HG03103 (cell line): ENCODE results near the gene FOXD1.
"Not testable (repeated sequence)": the region's sequence is repeated elsewhere in the genome, so short reads cannot be mapped to it uniquely, and the experiment has no call there.

Source experiments
- ATAC-seq: cut with Tn5 transposase; IDR thresholded peaks from one replicate; pipeline ENCODE4 v1.9.1; 2021; ENCODE audit warnings: low read depth; ENCODE audit not compliant: unreplicated experiment

Gene FOXD1

DNA sequence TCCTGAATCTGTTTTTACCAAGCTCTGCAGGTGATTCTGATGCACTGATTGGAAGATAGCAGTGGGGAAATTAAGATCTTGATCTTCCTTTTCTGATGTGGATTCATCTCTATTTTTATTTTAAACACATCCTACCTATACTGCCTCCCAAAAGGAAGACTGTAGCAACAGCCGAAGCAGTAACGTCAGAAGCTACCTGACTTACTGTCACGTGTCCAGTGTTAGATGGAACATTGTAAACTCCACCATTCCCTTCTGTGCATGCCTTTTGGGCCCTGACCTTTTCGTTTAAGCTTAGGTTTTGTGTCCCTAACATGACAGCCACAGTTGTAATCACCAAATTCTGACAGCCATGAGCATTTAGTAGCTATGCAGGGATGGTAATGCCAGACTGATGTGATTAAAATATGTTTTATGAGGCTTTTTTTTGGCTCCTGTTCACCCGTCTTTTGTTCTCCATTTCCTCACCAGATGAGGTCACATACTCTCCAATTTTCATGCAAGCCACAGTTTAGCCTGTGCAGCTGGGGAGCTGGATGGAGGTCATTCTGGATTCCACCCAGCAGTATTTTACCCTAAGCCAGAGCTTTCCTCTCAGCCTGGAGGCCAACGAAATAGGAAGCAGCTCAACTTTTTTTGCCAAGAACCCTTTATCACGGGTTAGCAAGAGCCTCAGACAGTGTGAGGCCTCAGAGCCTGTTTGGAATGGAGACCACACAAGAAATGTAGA, 15.6 kb upstream of the FOXD1 start:
- no peak for ATAC-seq

DNA sequence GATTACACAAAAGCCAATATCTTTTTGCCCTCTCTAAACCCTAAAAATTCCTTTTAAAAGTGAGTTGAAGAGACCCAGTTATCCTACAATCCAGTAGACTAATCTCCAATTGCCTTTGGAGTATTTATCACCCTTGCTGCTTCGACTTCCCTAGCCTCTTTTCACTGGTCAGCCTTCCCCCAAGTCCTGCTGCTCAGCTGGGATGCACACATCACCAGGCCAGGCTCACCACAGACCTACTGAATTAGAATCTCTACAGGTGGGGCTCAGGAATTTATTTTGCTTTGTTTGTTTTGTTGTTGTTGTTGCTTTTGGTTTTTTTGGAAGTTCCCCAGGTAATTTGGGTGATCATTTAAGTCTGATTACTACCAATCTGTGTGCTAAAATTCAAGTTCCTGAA, 11.6 kb upstream of the FOXD1 start:
- ATAC-seq = no peak

DNA sequence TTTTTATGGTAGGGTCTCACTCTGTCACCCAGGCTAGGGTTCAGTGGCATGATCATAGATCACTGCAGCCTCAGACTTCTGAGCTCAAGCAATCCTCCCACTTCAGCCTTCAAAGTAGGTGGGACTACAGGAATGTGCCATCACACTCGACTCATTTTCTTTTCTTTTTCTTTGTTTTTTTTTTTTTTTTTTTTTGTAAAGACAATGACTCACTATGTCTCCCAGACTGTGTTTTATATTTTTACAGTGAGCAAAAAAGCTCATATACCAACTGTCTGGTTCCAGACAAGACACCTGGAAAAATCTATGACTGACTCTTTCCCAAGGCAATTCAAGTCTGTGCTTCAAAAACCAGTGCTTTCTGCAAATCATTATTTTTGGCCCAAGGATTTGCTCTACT, 10.8 kb upstream of the FOXD1 start:
- no peak for ATAC-seq

GRCh38 chr5:73456462-73456861, 7.9 kb upstream of the FOXD1 start:
- not testable (repeated sequence) for ATAC-seq

DNA sequence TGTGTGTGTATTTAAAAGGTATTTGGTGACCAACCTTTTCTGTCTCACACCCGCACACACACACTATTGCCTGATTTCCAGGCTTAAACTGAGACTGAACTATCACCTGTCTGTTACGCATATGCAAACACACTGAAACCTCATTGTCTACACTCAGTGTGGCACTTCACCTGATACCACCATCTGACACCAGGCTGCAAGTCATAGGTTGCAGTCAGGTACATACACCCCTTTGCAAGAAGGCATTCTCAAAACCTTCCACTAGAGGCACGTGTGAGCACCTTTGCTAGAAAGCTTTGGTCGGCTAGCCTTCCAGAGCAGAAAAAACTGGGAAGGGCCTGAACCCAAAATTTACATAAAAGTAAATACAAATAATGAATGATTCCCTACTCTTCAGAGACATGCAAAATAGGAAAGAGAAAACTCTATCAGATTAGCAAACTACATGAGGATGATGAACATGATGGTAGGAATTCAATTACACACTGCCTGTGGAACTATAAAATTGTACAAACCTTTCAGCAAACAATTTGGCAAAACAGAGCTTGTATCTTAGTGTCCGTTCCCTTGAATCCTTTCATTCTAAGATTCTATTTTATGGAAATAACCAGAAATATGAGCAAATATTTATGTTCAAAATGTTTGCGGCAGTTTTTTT, 5.9 kb upstream of the FOXD1 start:
- no peak for ATAC-seq

GRCh38 chr5:73452215-73452614, 3.6 kb upstream of the FOXD1 start:
- no peak for ATAC-seq

DNA sequence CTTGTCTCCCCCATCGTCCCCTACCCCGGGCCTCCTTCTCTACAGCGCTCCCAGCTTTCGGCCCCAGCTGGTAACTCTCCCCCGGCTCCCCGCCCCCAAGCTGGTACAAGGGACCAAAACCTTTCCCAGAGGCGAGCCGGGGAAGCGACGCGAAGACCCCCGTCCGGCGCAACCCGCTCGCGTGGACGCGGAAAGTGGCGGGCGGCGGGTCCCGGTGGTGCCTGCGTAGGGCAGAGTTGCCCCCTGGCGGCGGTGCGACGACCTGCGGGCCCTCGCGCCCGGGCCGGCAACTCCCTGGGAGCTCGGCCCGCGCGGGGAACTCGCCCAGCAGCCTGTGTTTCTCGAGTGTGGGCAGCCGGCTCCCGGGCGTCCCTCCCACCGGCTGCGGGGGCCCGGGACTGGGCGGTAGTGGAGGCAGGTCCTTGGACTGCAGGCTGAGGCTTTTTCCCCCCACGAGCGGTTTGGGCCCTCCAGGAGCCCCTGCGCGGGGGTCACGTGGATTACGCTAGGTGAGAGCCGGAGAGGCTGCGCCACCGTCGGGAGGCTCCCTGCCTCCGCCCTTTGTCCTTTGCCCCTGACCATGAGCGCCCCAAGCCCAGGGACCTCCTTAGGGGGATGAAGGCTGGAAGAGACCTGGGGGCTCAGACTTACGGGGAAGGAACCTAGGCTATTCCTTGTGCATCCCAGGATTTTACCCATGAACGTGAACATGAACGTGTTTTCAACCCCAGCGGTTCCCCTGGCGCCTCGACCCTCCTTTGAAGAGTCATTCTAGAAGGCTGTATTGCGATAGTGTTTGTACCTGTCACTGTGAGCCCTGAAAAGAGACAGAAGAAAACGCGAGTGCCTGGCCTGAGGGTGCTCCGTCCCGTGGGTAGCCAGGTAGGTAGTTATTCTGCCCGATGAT, 2.9 kb upstream of the FOXD1 start:
- ATAC-seq = no peak

GRCh38 chr5:73450672-73451223, 2.2 kb upstream of the FOXD1 start:
- ATAC-seq = no peak

DNA sequence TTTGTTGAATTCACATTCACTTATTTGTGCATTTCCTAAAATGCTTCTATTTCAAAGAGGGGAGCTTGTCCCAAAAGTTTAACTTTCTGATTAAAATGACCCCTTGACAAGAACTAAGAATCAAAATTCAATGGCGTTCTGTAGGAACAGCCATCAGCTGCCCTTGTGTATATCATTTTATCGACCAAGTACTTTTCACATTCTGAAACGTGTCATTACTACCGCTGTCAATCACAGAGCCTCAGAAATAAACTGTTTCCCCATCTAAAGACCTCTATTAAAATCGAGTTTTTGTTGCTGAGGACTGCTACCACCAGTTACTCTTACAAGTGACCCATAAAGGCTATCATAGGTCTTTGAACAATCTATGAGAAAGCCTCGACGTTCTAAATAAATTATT, 1.6 kb upstream of the FOXD1 start:
- ATAC-seq = no peak

DNA sequence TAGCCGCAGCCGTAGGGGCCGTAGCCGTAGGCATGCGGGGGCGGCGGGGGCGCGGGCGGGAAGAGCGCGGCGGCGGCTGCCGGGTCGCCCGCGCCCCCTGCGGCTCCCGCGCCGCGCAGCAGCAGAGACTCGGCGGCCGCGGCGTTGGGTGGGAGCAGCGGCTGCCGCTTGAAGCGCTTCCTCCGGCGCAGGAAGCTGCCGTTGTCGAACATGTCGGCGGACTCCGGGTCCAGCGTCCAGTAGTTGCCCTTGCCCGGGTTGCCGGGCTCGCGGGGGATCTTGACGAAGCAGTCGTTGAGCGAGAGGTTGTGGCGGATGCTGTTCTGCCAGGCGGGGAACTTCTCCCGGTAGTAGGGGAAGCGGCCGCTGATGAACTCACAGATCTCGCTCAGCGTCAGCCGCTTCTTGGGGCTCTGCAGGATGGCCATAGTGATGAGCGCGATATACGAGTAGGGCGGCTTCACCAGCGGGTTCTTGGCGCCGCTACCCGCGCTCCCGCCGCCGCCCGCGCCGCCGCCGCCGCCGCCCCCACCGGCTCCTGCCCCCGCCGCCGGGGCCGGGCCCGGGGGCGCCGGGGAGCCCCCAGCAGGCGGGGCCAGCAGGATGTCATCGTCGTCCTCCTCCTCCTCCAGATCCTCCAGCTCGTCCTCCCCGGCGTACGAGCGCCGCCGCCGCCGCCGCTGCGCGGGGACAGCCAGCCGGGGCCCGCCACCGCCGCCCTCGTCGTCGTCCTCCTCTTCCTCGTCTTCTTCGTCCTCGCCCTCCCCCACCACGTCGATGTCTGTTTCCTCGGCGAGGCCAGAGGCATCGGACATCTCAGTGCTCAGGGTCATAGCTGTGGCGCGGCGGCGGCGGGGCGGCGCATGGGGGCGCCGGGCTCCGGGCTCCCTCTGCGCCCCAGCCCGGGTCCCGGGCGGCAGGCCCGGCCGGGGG, 781 bp downstream of the FOXD1 start:
- no peak for ATAC-seq

GRCh38 chr5:73446631-73447529, 1.7 kb downstream of the FOXD1 start:
- ATAC-seq = no peak

GRCh38 chr5:73445665-73446630, 2.6 kb downstream of the FOXD1 start:
- no peak for ATAC-seq

DNA sequence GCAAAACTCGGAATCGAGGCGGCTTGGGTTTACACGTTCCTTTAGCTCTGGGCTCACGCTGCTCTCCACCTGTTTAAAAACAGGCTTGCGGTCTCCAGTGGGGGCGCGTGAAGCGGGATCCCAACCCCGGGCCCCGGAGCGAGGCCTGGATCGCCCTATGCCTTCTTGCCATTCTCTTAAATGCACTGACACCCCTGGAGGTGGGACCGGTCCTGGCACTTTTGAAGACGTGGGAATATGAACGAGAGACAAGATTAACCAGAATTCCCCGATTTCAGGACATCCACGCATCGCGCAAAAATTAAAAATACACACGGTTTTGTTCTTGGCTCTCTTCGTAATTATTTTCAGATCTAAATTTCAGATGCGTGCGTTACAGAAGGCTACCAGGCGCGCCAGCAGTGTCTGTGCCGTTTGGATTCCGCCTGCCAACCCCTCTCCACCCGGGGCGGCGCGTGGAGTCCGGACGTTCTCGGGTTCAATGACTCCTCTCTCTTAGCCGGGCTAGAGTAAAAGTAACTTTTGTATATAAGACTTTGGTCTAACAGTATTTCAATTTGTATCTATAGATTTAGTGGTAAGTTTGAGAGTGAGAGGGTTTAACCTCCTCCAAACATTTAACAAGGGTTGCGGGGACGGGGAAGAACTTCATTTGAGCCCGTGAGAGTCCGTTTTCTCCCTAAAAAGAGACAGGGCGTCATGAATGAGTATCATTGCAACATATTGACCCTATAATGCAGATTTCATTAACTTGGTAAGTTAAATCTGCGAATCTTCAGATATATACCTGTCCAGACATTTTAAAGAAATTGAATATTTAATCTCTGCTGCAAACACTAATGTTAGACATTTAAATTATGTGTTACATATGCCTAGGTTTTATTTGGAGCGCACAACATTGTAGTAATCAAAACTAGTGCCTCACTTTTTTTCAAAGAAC, 3.8 kb downstream of the FOXD1 start:
- ATAC-seq = no peak

- ATAC-seq = no peak
Measured at GRCh38 chr5:73443829-73444498, 4.6 kb downstream of the FOXD1 start.

DNA sequence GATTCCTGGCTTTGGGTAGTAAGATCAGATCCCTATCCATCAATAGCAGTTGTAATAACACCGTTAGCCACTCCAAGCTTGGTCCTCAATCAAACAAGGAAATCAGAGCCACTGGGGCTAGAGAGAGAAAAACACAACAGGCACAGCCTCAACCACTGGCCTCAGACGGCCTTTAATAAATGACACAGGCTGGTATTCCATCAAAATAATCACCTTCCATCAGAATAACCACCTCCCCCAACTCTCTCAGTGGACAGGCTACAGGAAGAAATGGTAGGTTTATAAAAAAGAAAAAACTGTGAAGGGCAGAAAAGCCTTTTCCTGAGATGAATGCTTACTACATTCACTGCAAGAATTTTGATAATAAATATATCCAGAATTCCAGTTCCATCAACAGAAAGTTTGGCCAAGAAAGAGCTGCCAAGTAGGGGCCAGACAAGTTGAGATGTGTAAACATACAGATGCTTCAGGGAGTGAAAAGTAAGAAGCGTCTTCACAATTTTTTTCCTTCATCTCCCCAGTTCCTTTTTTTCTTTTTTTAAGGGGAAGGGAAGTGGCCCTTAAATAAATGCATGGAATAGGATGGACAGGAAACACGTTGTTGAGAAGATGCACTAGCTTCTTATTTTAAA, 5.5 kb downstream of the FOXD1 start:
- no peak for ATAC-seq
